Smooth muscle cell (in vitro differentiated cells): Measurements from ENCODE around the gene POTEF. TPM values are rescaled to one million over a fixed set of nuclear protein-coding genes. Genes with fewer than 3 reads are reported as not detected.
"Not testable (repeated sequence)": the region's sequence is repeated elsewhere in the genome, so short reads cannot be mapped to it uniquely, and the experiment has no call there.

Experiments used
- DNase-seq: peaks from one replicate; lab custom pipeline; 2025; ENCODE audit not compliant: unreplicated experiment; lab: John Stamatoyannopoulos, UW
- H2AFZ ChIP-seq: fragments of 200-600 bp; sonication (generic); 2 replicates; pipeline ENCODE4 v1.6.0; 2016; ENCODE audit warnings: antibody characterized with exemption, low read depth, mild to moderate bottlenecking
- H3F3A ChIP-seq: fragments of 200-600 bp; sonication (generic); 2 replicates; pipeline ENCODE4 v1.6.0; 2017; ENCODE audit warnings: antibody characterized with exemption, low read depth
- H3K27ac ChIP-seq: fragments of 200-600 bp; sonication (generic); 2 replicates; pipeline ENCODE4 v1.5.1; 2016; ENCODE audit warnings: low read depth, mild to moderate bottlenecking
- H3K27me3 ChIP-seq: fragments of 200-600 bp; sonication (generic); 2 replicates; pipeline ENCODE4 v1.6.1; 2016; ENCODE audit warnings: low read depth, mild to moderate bottlenecking
- H3K36me3 ChIP-seq: fragments of 200-600 bp; sonication (generic); 2 replicates; pipeline ENCODE4 v1.5.1; 2016; ENCODE audit warnings: low read depth
- H3K4me1 ChIP-seq: fragments of 200-600 bp; sonication (generic); 2 replicates; pipeline ENCODE4 v1.5.1; 2016; ENCODE audit warnings: low read depth
- H3K4me2 ChIP-seq: fragments of 200-600 bp; sonication (generic); 2 replicates; pipeline ENCODE4 v1.6.0; 2016; ENCODE audit warnings: mild to moderate bottlenecking
- H3K4me3 ChIP-seq: fragments of 200-600 bp; sonication (generic); 2 replicates; pipeline ENCODE4 v1.5.1; 2016; ENCODE audit warnings: mild to moderate bottlenecking
- H3K79me2 ChIP-seq: fragments of 200-600 bp; sonication (generic); 2 replicates; pipeline ENCODE4 v1.6.0; 2016; ENCODE audit warnings: low read depth, mild to moderate bottlenecking
- H3K9ac ChIP-seq: fragments of 200-600 bp; sonication (generic); 2 replicates; pipeline ENCODE4 v1.6.0; 2016; ENCODE audit warnings: low read depth
- H3K9me3 ChIP-seq: fragments of 200-600 bp; sonication (generic); replicated peaks from 2 replicates; pipeline ENCODE4 v1.5.1; 2016; ENCODE audit warnings: low read depth
- H4K20me1 ChIP-seq: fragments of 200-600 bp; sonication (generic); 2 replicates; pipeline ENCODE4 v1.6.0; 2016; ENCODE audit warnings: low read depth
- CTCF ChIP-seq: fragments of 200-600 bp; sonication (generic); IDR thresholded peaks from 2 replicates; pipeline ENCODE4 v1.5.1; 2017; ENCODE audit warnings: borderline replicate concordance, mild to moderate bottlenecking, antibody characterized with exemption; ENCODE audit not compliant: insufficient read depth, poor library complexity, severe bottlenecking
- WGBS: methylation state at CpG from one replicate; pipeline ENCODE4 v1.1.7; 2016; ENCODE audit warnings: low lambda C conversion rate; 5-methylcytosine and 5-hydroxymethylcytosine counted together
- polyA plus RNA-seq: library from polyadenylated mRNA; unstranded; fragments of >200 nt; fragmentation: Nextera tagmentation; extraction: Ambion mirVana; gene quantifications from 2 replicates; pipeline ENCODE4 v1.2.1, GENCODE V29; 2016
- total RNA-seq: library from RNA; depleted of rRNA; stranded (reverse); fragments of >200 nt; gene quantifications from 2 replicates; pipeline ENCODE4 v1.2.3, GENCODE V29; 2014

The POTEF gene
- total and polyA plus RNA-seq, 2 experiments from 2014 or later: 2.8 to 9.7 TPM

GRCh38 chr2:130156624-130157004 lies 27.6 kb upstream of the POTEF start:
- 99% methylated on average over 9 of the region's 9 CpGs for WGBS
- no peaks in the 10 kb centered on the region for H3K27me3 ChIP-seq
- no peaks in the 10 kb centered on the region for H3F3A ChIP-seq
- H3K4me3 ChIP-seq: no peak overlapping the region
- H3K4me2 ChIP-seq: no peak overlapping the region
- no peak overlapping the region for H3K9ac ChIP-seq
- no peak for TF ChIP-seq CTCF
- H3K36me3 ChIP-seq: no peaks in the 10 kb centered on the region
- H4K20me1 ChIP-seq: no peaks in the 10 kb centered on the region
- H3K27ac ChIP-seq: no peak overlapping the region
- no peak overlapping the region for H2AFZ ChIP-seq
- DNase-seq: no peak
- no peaks in the 10 kb centered on the region for H3K9me3 ChIP-seq
- no peaks in the 10 kb centered on the region for H3K4me1 ChIP-seq
- H3K79me2 ChIP-seq: no peaks in the 10 kb centered on the region

GRCh38 chr2:130155956-130156623 lies 27.1 kb upstream of the POTEF start:
- H3K9ac ChIP-seq, H3K9me3 ChIP-seq, DNase-seq, H4K20me1 ChIP-seq, H3K4me3 ChIP-seq, H3K4me1 ChIP-seq, H3K4me2 ChIP-seq, H3F3A ChIP-seq, H3K79me2 ChIP-seq, H2AFZ ChIP-seq, H3K36me3 ChIP-seq, H3K27ac ChIP-seq, H3K27me3 ChIP-seq: not testable (repeated sequence)
- peak; percentile 36 for TF ChIP-seq CTCF
- 83% methylated on average over 16 of the region's 16 CpGs for WGBS

GRCh38 chr2:130154773-130155765 lies 26.0 kb upstream of the POTEF start:
- no peaks in the 10 kb centered on the region for H3K36me3 ChIP-seq
- H4K20me1 ChIP-seq: no peaks in the 10 kb centered on the region
- no peak overlapping the region for H3K9ac ChIP-seq
- H3K79me2 ChIP-seq: no peaks in the 10 kb centered on the region
- 99% methylated on average over 29 of the region's 29 CpGs for WGBS
- H3K27me3 ChIP-seq: no peaks in the 10 kb centered on the region
- H3K4me2 ChIP-seq: no peak overlapping the region
- H3K9me3 ChIP-seq: no peaks in the 10 kb centered on the region
- H3K27ac ChIP-seq: no peak overlapping the region
- no peaks in the 10 kb centered on the region for H3K4me1 ChIP-seq
- no peak overlapping the region for H2AFZ ChIP-seq
- DNase-seq: no peak
- no peaks in the 10 kb centered on the region for H3F3A ChIP-seq
- no peak overlapping the region for H3K4me3 ChIP-seq
- no peak for TF ChIP-seq CTCF

GRCh38 chr2:130154423-130154770 lies 25.4 kb upstream of the POTEF start:
- H4K20me1 ChIP-seq, H3K4me2 ChIP-seq, H3K9ac ChIP-seq, DNase-seq, H3K36me3 ChIP-seq, H3K9me3 ChIP-seq, H3K79me2 ChIP-seq, H3F3A ChIP-seq, H3K4me3 ChIP-seq, H3K27me3 ChIP-seq, H2AFZ ChIP-seq, H3K27ac ChIP-seq, H3K4me1 ChIP-seq: not testable (repeated sequence)
- WGBS: 98% methylated on average over 8 of the region's 8 CpGs

- H3K36me3 ChIP-seq, H2AFZ ChIP-seq, H3K9ac ChIP-seq, H3K4me3 ChIP-seq, H3K4me2 ChIP-seq, H3K4me1 ChIP-seq, DNase-seq, H3K27ac ChIP-seq, H3K9me3 ChIP-seq, H3F3A ChIP-seq, H4K20me1 ChIP-seq, H3K79me2 ChIP-seq, H3K27me3 ChIP-seq: not testable (repeated sequence)
- WGBS: 98% methylated on average over 22 of the region's 23 CpGs
Measured at GRCh38 chr2:130153721-130154422, 24.9 kb upstream of the POTEF start.
